Measurements from ENCODE around the gene ALDH9A1.

DNA sequence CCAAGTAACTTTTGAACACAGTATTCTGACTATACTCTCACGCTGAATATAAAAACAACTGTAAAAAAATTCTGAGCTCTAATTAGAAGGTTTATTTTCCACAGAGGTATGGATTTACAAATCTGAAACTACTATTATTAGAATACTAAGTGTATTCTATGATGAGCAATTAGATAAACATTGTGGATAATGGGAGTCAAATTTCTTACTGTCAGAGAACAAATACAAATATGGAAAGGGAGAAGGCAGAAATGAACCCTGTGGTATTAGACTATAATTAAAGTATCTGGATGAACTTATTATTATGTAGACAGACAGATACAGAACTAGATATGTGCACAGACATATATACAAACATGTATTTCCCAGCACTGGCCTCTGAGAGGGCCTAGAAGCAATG, 22.6 kb downstream of the ALDH9A1 start:
- TF ChIP-seq EP300 (IDR thresholded peaks at IDR 0.05) (no peak), CTCF (IDR thresholded peaks at IDR 0.05) (no peak), POLR2A (IDR thresholded peaks at IDR 0.05) (no peak)

All from tibial nerve (tissue), 4 donors.